Esophagus muscularis mucosa (tissue), 4 donors: ENCODE results near the gene ELOB. TPM values are rescaled to one million over a fixed set of nuclear protein-coding genes. Genes with fewer than 3 reads are reported as not detected.

ENCODE experiments used
- DNase-seq: peaks from one replicate; pipeline ENCODE4 v3.0.0-alpha.2; 2017; ENCODE audit errors: extremely low spot score
- H3K27ac ChIP-seq, 4 donors: fragments of 200-600 bp; sonication (generic); replicated peaks in 1 of 4; 1 replicate in 3 of 4; 2 replicates in 1 of 4; pipeline ENCODE4 v1.5.1; 2016 to 2019; ENCODE audit warnings: mild to moderate bottlenecking in 1 of 4
- H3K27me3 ChIP-seq, 4 donors: fragments of 200-600 bp; sonication (generic); one replicate each; pipeline versions ENCODE4 v1.5.1 to v1.6.0; 2016 to 2019
- H3K36me3 ChIP-seq, 4 donors: fragments of 200-600 bp; sonication (generic); one replicate each; pipeline ENCODE4 v1.5.1; 2016 to 2019
- H3K4me1 ChIP-seq, 4 donors: fragments of 200-600 bp; sonication (generic); one replicate each; pipeline ENCODE4 v1.5.1; 2016 to 2019
- H3K4me3 ChIP-seq, 4 donors: fragments of 200-600 bp; sonication (generic); 1 replicate in 2 of 4; 2 replicates in 2 of 4; pipeline ENCODE4 v1.5.1; 2016 to 2019; ENCODE audit warnings: mild to moderate bottlenecking in 4 of 4, moderate library complexity in 1 of 4
- H3K9me3 ChIP-seq, 4 donors: fragments of 200-600 bp; sonication (generic); 1 replicate in 3 of 4; 2 replicates in 1 of 4; pipeline ENCODE4 v1.5.1; 2016 to 2019
- EP300 ChIP-seq: sonication (generic); formaldehyde crosslinking; IDR thresholded peaks from one replicate; pipeline ENCODE4 v1.6.1; 2017; ENCODE audit warnings: antibody characterized with exemption
- POLR2A ChIP-seq: fragments of 450-650 bp; IDR thresholded peaks from one replicate; pipeline ENCODE4 v1.6.1; 2017; ENCODE audit warnings: antibody characterized with exemption, moderate library complexity, mild to moderate bottlenecking, low read depth
- POLR2AphosphoS5 ChIP-seq, 2 donors: sonication (generic); formaldehyde crosslinking; IDR thresholded peaks; one replicate each; pipeline ENCODE4 v1.6.1; 2017; ENCODE audit warnings: antibody characterized with exemption in 2 of 2
- WGBS: methylation state at CpG from one replicate; pipeline ENCODE4 v1.1.5; 2018; 5-methylcytosine and 5-hydroxymethylcytosine counted together
- intact Hi-C: fragments of 100-400 bp; cut with DNase I; formaldehyde crosslinking; loops from one replicate; pipeline ENCODE4 v1.15.1; 2023
- total RNA-seq, 4 donors: library from RNA; depleted of rRNA; stranded (reverse); fragments of >200 nt; gene quantifications; one replicate each; pipeline versions ENCODE4 v1.1.0 to v1.2.1, GENCODE V29; 2016
- TF ChIP-seq, protein P1 (sequence below), 3 experiments: fragments of 200-600 bp in 2 of 3; fragments of 450-650 bp in 1 of 3; sonication (generic) in 2 of 3; IDR thresholded peaks; one replicate each; pipeline ENCODE4 v1.5.1; 2017 to 2019; ENCODE audit warnings: antibody characterized with exemption in 3 of 3, mild to moderate bottlenecking in 2 of 3, moderate library complexity in 1 of 3

Gene ELOB
- total RNA-seq, 4 donors from 2014 or later: 199 to 229 (median 213) TPM

GRCh38 chr16:2740476-2740875 lies 36.6 kb downstream of the ELOB start:
- Histone ChIP-seq H3K4me1 (no peaks in the 10 kb centered on the region), H3K36me3 (no peaks in the 10 kb centered on the region), H3K9me3 (no peaks in the 10 kb centered on the region), H3K27me3 (peaks cover 0 to 66% (median 0%) of the 10 kb centered on the region in 4 donors), H3K4me3 (no peak overlapping the region), H3K27ac (no peak overlapping the region)
- WGBS: 87% methylated on average over 6 of the region's 6 CpGs
- intact Hi-C loops: no loop called here
- TF ChIP-seq EP300 (no peak), POLR2AphosphoS5 (IDR thresholded peaks at IDR 0.05) (no peak), POLR2A (no peak)
- TF ChIP-seq, protein P1, sequence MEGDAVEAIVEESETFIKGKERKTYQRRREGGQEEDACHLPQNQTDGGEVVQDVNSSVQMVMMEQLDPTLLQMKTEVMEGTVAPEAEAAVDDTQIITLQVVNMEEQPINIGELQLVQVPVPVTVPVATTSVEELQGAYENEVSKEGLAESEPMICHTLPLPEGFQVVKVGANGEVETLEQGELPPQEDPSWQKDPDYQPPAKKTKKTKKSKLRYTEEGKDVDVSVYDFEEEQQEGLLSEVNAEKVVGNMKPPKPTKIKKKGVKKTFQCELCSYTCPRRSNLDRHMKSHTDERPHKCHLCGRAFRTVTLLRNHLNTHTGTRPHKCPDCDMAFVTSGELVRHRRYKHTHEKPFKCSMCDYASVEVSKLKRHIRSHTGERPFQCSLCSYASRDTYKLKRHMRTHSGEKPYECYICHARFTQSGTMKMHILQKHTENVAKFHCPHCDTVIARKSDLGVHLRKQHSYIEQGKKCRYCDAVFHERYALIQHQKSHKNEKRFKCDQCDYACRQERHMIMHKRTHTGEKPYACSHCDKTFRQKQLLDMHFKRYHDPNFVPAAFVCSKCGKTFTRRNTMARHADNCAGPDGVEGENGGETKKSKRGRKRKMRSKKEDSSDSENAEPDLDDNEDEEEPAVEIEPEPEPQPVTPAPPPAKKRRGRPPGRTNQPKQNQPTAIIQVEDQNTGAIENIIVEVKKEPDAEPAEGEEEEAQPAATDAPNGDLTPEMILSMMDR (IDR thresholded peaks at IDR 0.05): no peak
- no peak for DNase-seq

GRCh38 chr16:2739625-2740430 lies 37.3 kb downstream of the ELOB start:
- TF ChIP-seq, protein P1 (IDR thresholded peaks at IDR 0.05): no peak
- TF ChIP-seq EP300: no peak
- TF ChIP-seq POLR2AphosphoS5 (IDR thresholded peaks at IDR 0.05): no peak
- TF ChIP-seq POLR2A: no peak
- H3K27me3 ChIP-seq: peaks cover 0 to 69% (median 0%) of the 10 kb centered on the region in 4 donors
- 48% methylated on average over 8 of the region's 8 CpGs for WGBS
- DNase-seq: no peak
- no peaks in the 10 kb centered on the region for H3K9me3 ChIP-seq
- no peaks in the 10 kb centered on the region for H3K4me1 ChIP-seq
- no peak overlapping the region for H3K4me3 ChIP-seq
- intact Hi-C loops: no loop called here
- H3K27ac ChIP-seq: no peak overlapping the region
- no peaks in the 10 kb centered on the region for H3K36me3 ChIP-seq

DNA sequence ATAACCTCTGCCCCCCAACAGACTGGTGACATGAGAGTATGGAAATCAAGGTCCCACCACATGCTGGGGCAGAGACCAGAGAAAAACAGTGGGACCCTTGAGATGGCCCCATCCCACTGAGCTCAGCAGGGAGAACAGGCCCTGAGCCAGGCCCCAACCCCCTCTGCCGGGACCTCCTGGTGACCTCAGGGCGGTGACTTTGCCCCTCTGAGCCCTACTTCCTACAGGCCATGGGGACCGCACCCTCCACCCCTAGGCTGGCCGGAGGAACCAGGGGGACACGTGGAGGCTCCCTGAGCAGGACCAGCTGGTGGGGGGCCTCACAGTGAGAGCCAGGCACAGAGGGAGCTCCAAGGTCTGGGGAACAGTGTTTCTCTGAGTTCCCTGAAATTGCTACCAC lies 38.5 kb downstream of the ELOB start:
- Histone ChIP-seq H3K36me3 (no peaks in the 10 kb centered on the region), H3K27ac (no peak overlapping the region), H3K27me3 (peaks cover 0 to 72% (median 0%) of the 10 kb centered on the region in 4 donors), H3K4me3 (no peak overlapping the region), H3K9me3 (no peaks in the 10 kb centered on the region), H3K4me1 (no peaks in the 10 kb centered on the region)
- WGBS: no CpG with 5 or more reads among the region's 5 CpGs
- DNase-seq: no peak
- intact Hi-C loops: no loop called here
- TF ChIP-seq POLR2A (no peak), POLR2AphosphoS5 (IDR thresholded peaks at IDR 0.05) (no peak)

DNA sequence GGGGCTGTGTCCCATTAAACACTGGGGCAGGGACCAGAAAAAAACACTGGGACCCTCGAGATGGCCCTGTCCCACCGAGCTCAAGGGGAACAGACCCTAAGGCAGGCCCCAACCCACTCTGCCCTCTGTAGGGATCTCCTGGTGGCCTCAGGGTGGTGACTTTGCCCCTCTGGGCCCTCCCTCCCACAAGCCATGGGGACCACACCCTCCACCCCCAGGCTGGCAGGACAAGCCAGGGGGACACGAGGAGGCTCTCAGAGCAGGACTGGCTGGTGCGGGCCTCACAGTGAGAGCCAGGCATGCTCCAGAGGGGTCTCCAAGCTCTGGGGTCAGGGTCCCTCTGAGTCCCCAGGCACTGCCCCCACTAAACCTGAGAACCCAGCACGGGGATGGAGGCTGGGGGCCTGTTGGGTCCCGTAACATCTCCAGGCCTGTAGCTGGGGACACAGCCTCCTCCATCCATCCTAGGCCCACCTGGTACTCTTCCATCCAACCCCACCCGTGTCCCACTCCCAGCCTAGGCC lies 39.1 kb downstream of the ELOB start:
- Histone ChIP-seq H3K9me3 (no peaks in the 10 kb centered on the region), H3K36me3 (no peaks in the 10 kb centered on the region), H3K4me3 (no peak overlapping the region), H3K27ac (no peak overlapping the region), H3K4me1 (no peaks in the 10 kb centered on the region), H3K27me3 (peaks cover 0 to 72% (median 0%) of the 10 kb centered on the region in 4 donors)
- TF ChIP-seq, protein P1 (IDR thresholded peaks at IDR 0.05): no peak
- TF ChIP-seq POLR2A (no peak), EP300 (no peak), POLR2AphosphoS5 (IDR thresholded peaks at IDR 0.05) (no peak)
- intact Hi-C loops: no loop called here
- DNase-seq: no peak
- 77% methylated on average over 5 of the region's 7 CpGs for WGBS

- Histone ChIP-seq H3K4me3 (no peak overlapping the region), H3K36me3 (no peaks in the 10 kb centered on the region), H3K4me1 (no peaks in the 10 kb centered on the region), H3K9me3 (no peaks in the 10 kb centered on the region), H3K27me3 (peaks cover 0 to 64% (median 0%) of the 10 kb centered on the region in 4 donors), H3K27ac (no peak overlapping the region)
- DNase-seq: no peak
- no peak for TF ChIP-seq EP300
- no peak for TF ChIP-seq POLR2AphosphoS5 (IDR thresholded peaks at IDR 0.05)
- TF ChIP-seq POLR2A: no peak
- TF ChIP-seq, protein P1 (IDR thresholded peaks at IDR 0.05): no peak
- WGBS: 84% methylated on average over 4 of the region's 5 CpGs
- intact Hi-C loops: no loop called here
Observed at GRCh38 chr16:2737238-2737605, 39.9 kb downstream of the ELOB start.
